AG10803 (cell line): ENCODE results near the gene RECQL.

Experiments used
- DNase-seq: peaks from one replicate; pipeline ENCODE4 v3.0.0; 2010; ENCODE audit warnings: low read depth
- H3K4me3 ChIP-seq: 2 replicates; pipeline ENCODE4 v1.5.1; 2011; ENCODE audit warnings: mild to moderate bottlenecking, low read length, control low read depth
- CTCF ChIP-seq: conservative IDR thresholded peaks from 2 replicates; pipeline ENCODE4 v1.5.1; 2011; ENCODE audit warnings: mild to moderate bottlenecking, low read length, control low read depth, inconsistent platforms

Gene RECQL

GRCh38 chr12:21539797-21540196 lies 38.4 kb upstream of the RECQL start:
- no peak for DNase-seq
- no peak for TF ChIP-seq CTCF
- H3K4me3 ChIP-seq, result no peak overlapping the region

- DNase-seq, result no peak
- no peak overlapping the region for H3K4me3 ChIP-seq
- TF ChIP-seq CTCF, result no peak
Observed at GRCh38 chr12:21538061-21538653, 36.7 kb upstream of the RECQL start.

GRCh38 chr12:21529456-21529855 lies 28.0 kb upstream of the RECQL start:
- DNase-seq, result no peak
- TF ChIP-seq CTCF, result no peak

GRCh38 chr12:21528953-21529352 lies 27.5 kb upstream of the RECQL start:
- no peak for TF ChIP-seq CTCF
- no peak overlapping the region for H3K4me3 ChIP-seq
- DNase-seq, result no peak

More at GRCh38 chr12:21529456-21529855, 28.0 kb upstream of the RECQL start:
- no peak overlapping the region for H3K4me3 ChIP-seq

- DNase-seq, result peak; percentile 38
- TF ChIP-seq CTCF, result no peak
- peak overlapping the region; percentile 60 for H3K4me3 ChIP-seq
Observed at GRCh38 chr12:21527451-21528180, 26.2 kb upstream of the RECQL start.

GRCh38 chr12:21526721-21527345 lies 25.4 kb upstream of the RECQL start:
- TF ChIP-seq CTCF, result no peak
- peak overlapping the region; percentile 60 for H3K4me3 ChIP-seq
- no peak for DNase-seq

GRCh38 chr12:21526053-21526452 lies 24.6 kb upstream of the RECQL start, which contains the start of gene SPX:
Gene SPX (plus strand): TSS chr12:21526296. CDS start chr12:21526473, 177 bp downstream.
- no peak for TF ChIP-seq CTCF
- peak; percentile 11 for DNase-seq
- H3K4me3 ChIP-seq, result peak within 1 kb of the TSS; percentile 60
